ENCODE results near the gene PLEKHN1. TPM values are rescaled to one million over a fixed set of nuclear protein-coding genes. Genes with fewer than 3 reads are reported as not detected.

Gene PLEKHN1
- total and polyA plus RNA-seq, 2 donors (not counting 3 experiments of a cell fraction or from before 2014, with no cell fraction given) = 0.29 to 0.88 TPM

DNA sequence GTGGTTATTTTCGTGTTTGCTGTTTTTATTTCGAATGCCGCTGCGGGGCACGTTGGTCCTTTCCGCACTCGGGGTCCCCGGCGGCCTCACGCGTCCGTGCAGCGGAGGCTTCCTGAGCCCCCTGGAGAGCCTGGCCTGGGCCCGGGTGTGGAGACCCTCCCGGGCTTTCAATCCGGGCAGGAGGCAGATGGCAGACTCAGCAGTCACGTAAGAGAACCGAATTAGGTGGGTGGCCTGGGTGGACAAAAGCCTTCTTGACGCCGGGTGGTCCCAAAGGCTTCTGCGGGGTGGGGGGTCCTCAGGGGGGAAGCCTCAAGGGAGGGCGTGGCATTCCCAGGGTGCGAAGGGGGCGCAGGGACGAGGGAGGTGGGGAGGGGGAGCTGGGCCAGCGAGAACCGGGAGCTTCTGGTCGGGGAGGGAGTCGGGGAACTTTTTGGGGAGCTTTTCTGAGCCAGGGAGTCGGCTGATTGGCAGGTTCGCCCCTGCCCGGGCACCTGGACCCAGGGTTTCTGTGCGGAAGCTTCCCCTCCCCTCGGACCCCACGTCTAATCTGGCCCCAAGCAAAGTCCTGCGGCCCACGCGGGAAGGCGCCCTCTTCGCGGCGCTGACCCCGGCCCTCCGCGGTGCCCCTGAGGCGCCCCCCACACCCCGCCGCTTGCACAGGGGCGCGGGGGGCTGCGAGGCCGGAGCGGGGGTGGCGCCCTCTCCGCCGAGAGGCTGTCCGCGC is 34.9 kb downstream of the PLEKHN1 start:
- FAIRE-seq = no peak
- intact Hi-C loops (cut with micrococcal nuclease) = loop anchor here (2.0 kb wide), 1 partner anchor 14 kb away; no protein-coding TSS in a partner anchor
- peak overlapping the region; percentile 29 for H3K4me2 ChIP-seq (ENCODE audit: insufficient read depth, low read length)
- peak overlapping the region; percentile 58 for H2AFZ ChIP-seq (ENCODE audit: low read depth, low read length)
- CTCF ChIA-PET = interaction anchor here (1.2 to 5.7 kb wide), 8 partner anchors 13 to 132 kb away, joined by 4 to 41 read pairs (median 6); partner anchors contain the start of genes AGRN, ISG15, PERM1 and PLEKHN1
- H3K9me3 ChIP-seq (replicated peaks; ENCODE audit: control insufficient read depth, insufficient read depth, low read length) = no peaks in the 10 kb centered on the region
- no peak for DNase-seq (ENCODE audit: low read depth, low spot score)
- H3K27me3 ChIP-seq (ENCODE audit: control insufficient read depth in 2 of 2, insufficient read depth in 2 of 2, low read length in 2 of 2) = peaks cover 0 to 19% of the 10 kb centered on the region in 2 experiments
- peak overlapping the region; percentile 80 for H3K27ac ChIP-seq (ENCODE audit: insufficient read depth, low read depth, low read length)
- H3K4me1 ChIP-seq (ENCODE audit: control insufficient read depth, extremely low read depth, insufficient read depth, low read length) = peaks cover 21% of the 10 kb centered on the region
- H4K20me1 ChIP-seq (replicated peaks; ENCODE audit: control insufficient read depth, extremely low read depth, insufficient read depth, low read length) = no peaks in the 10 kb centered on the region
- TF ChIP-seq JUN (IDR thresholded peaks at IDR 0.05; ENCODE audit: borderline replicate concordance, insufficient read depth, insufficient read length, low read depth) (no peak), FOS (IDR thresholded peaks at IDR 0.05; ENCODE audit: borderline replicate concordance, insufficient read depth, low read length) (no peak), GATA2 (IDR thresholded peaks at IDR 0.05; ENCODE audit: insufficient read depth, insufficient read length, low read depth, low read length) (no peak), POLR2A (IDR thresholded peaks at IDR 0.05; ENCODE audit: low read depth, low read length) (no peak), POLR2AphosphoS5 (IDR thresholded peaks at IDR 0.05; ENCODE audit: insufficient read depth, low read depth, low read length) (no peak), EZH2 (IDR thresholded peaks at IDR 0.05; ENCODE audit: borderline replicate concordance, low read depth, low read length, severe bottlenecking) (no peak), MYC (IDR thresholded peaks at IDR 0.05; ENCODE audit: low read depth, low read length) (no peak)
- TF ChIP-seq, protein P1, sequence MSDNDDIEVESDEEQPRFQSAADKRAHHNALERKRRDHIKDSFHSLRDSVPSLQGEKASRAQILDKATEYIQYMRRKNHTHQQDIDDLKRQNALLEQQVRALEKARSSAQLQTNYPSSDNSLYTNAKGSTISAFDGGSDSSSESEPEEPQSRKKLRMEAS (IDR thresholded peaks at IDR 0.05; ENCODE audit: insufficient read depth, insufficient read length) = no peak
- TF ChIP-seq, protein P2, sequence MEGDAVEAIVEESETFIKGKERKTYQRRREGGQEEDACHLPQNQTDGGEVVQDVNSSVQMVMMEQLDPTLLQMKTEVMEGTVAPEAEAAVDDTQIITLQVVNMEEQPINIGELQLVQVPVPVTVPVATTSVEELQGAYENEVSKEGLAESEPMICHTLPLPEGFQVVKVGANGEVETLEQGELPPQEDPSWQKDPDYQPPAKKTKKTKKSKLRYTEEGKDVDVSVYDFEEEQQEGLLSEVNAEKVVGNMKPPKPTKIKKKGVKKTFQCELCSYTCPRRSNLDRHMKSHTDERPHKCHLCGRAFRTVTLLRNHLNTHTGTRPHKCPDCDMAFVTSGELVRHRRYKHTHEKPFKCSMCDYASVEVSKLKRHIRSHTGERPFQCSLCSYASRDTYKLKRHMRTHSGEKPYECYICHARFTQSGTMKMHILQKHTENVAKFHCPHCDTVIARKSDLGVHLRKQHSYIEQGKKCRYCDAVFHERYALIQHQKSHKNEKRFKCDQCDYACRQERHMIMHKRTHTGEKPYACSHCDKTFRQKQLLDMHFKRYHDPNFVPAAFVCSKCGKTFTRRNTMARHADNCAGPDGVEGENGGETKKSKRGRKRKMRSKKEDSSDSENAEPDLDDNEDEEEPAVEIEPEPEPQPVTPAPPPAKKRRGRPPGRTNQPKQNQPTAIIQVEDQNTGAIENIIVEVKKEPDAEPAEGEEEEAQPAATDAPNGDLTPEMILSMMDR (IDR thresholded peaks at IDR 0.05; ENCODE audit: extremely low read depth in 1 of 2, insufficient read depth in 1 of 2, low read depth in 1 of 2, low read length in 2 of 2) = no peak
- peak overlapping the region; percentile 18 to 51 (median 19) for H3K4me3 ChIP-seq (replicated peaks in 1 of 3; ENCODE audit: insufficient read depth in 1 of 3, low read depth in 1 of 3, low read length in 3 of 3)
- no TSS peak for BruUV-seq (replicated peaks)
- no peaks in the 10 kb centered on the region for H3K9me1 ChIP-seq (replicated peaks; ENCODE audit: control insufficient read depth, extremely low read depth, insufficient read depth, low read length)
- dilution Hi-C loops (cut with MboI; ENCODE audit: extremely low pct_ligation_motif_present, low sequenced_read_pairs) = no loop called here
- no peaks in the 10 kb centered on the region for H3K36me3 ChIP-seq (ENCODE audit: control insufficient read depth in 2 of 2, extremely low read depth in 1 of 2, insufficient read depth in 2 of 2, low read length in 2 of 2)
- POLR2A ChIA-PET = no interaction called here
- peak overlapping the region; percentile 54 for H3K9ac ChIP-seq (replicated peaks; ENCODE audit: extremely low read depth, insufficient read depth, low read length)
- H3K79me2 ChIP-seq (ENCODE audit: control insufficient read depth, insufficient read depth, low read length) = no peaks in the 10 kb centered on the region

Data from endothelial cell of umbilical vein (primary cell).